K562 (cell line): ENCODE results near the gene KIF3B. TPM values are rescaled to one million over a fixed set of nuclear protein-coding genes. Genes with fewer than 3 reads are reported as not detected.

ENCODE experiments used
- CXXC5 ChIP-seq: fragments of 250-450 bp; sonication (Bioruptor Pico); IDR thresholded peaks from 2 replicates; pipeline ENCODE4 v1.8.0; 2022; ENCODE audit warnings: inconsistent platforms, mild to moderate bottlenecking, moderate library complexity
- DNMT1 ChIP-seq: fragments of 450-650 bp; IDR thresholded peaks from 2 replicates; pipeline ENCODE4 v1.6.1; 2016; ENCODE audit warnings: antibody characterized with exemption, mild to moderate bottlenecking
- EZH2 ChIP-seq: IDR thresholded peaks from 2 replicates; pipeline ENCODE4 v1.6.1; 2012; ENCODE audit warnings: low read depth, mild to moderate bottlenecking, inconsistent platforms, low read length, borderline replicate concordance
- HMBOX1 ChIP-seq: sonication (generic); IDR thresholded peaks from 2 replicates; pipeline ENCODE4 v1.6.1; 2016
- MAFG ChIP-seq: fragments of 450-650 bp; conservative IDR thresholded peaks from 2 replicates; pipeline ENCODE4 v1.6.1; 2016; ENCODE audit warnings: missing genetic modification characterization, missing compliant biosample characterization
- MCM3 ChIP-seq: fragments of 450-650 bp; IDR thresholded peaks from 2 replicates; pipeline ENCODE4 v1.6.1; 2016
- POLR2H ChIP-seq: IDR thresholded peaks from 2 replicates; pipeline ENCODE4 v1.6.1; 2016; ENCODE audit warnings: missing genetic modification characterization, low read depth, mild to moderate bottlenecking, control low read depth, missing compliant biosample characterization, moderate library complexity
- PPARD ChIP-seq: fragments of 250-450 bp; sonication (Bioruptor Pico); IDR thresholded peaks from 2 replicates; pipeline ENCODE4 v1.8.0; 2022; ENCODE audit warnings: inconsistent platforms, mild to moderate bottlenecking, moderate library complexity
- RNF2 ChIP-seq: sonication (generic); IDR thresholded peaks from 2 replicates; pipeline ENCODE4 v1.6.1; 2016
- SMAD4 ChIP-seq: fragments of 250-450 bp; sonication (Bioruptor Pico); conservative IDR thresholded peaks from 2 replicates; pipeline ENCODE4 v1.8.0; 2021; ENCODE audit warnings: inconsistent platforms, mild to moderate bottlenecking, moderate library complexity
- SRSF3 ChIP-seq: fragments of 200-400 bp; formaldehyde crosslinking; IDR thresholded peaks from 2 replicates; pipeline ENCODE4 v1.6.1; 2016; ENCODE audit warnings: mild to moderate bottlenecking, low read length, moderate library complexity; ENCODE audit not compliant: insufficient read depth
- SUPT5H ChIP-seq: fragments of 450-650 bp; IDR thresholded peaks from 2 replicates; pipeline ENCODE4 v1.6.1; 2016
- TSHZ1 ChIP-seq: fragments of 250-450 bp; sonication (Bioruptor Pico); IDR thresholded peaks from 2 replicates; pipeline ENCODE4 v1.4.0; 2020; ENCODE audit warnings: mild to moderate bottlenecking, moderate library complexity
- ZNF12 ChIP-seq: sonication (generic); formaldehyde crosslinking; IDR thresholded peaks from 2 replicates; pipeline ENCODE4 v1.4.0; 2020; ENCODE audit warnings: mild to moderate bottlenecking, missing genetic modification reagents
- polyA plus RNA-seq, 8 experiments: library from polyadenylated mRNA; depleted of rRNA in 4 of 8; stranded (reverse) in 5 of 8; unstranded in 3 of 8; fragments of >200 nt; fragmentation: Nextera tagmentation in 2 of 8; fragmentation: Illumina TruSeq in 1 of 8; extraction: Ambion mirVana in 2 of 8; extraction: Trizol in 1 of 8; gene quantifications; 2 replicates each; pipeline versions ENCODE4 v1.2.1 to v1.2.3, GENCODE V29; 2011 to 2014; ENCODE audit warnings: inconsistent platforms in 1 of 8, missing spikeins in 1 of 8
- total RNA-seq, 7 experiments: library from RNA; depleted of rRNA in 6 of 7; stranded (reverse); fragments of >200 nt in 6 of 7; fragmentation: Illumina TruSeq in 2 of 7; extraction: Trizol in 2 of 7; gene quantifications; 2 replicates each; pipeline versions ENCODE4 v1.2.1 to v1.2.3, GENCODE V29; 2011 to 2021; ENCODE audit warnings: low replicate concordance in 1 of 7
- TF ChIP-seq, protein P1 (sequence below): sonication (generic); formaldehyde crosslinking; IDR thresholded peaks from 2 replicates; pipeline ENCODE4 v1.8.0; 2023; ENCODE audit warnings: missing genetic modification reagents, mild to moderate bottlenecking, borderline replicate concordance
- TF ChIP-seq, protein P2 (sequence below): fragments of 250-450 bp; sonication (Bioruptor Pico); IDR thresholded peaks from 2 replicates; pipeline ENCODE4 v1.9.0; 2021; ENCODE audit warnings: mild to moderate bottlenecking, inconsistent platforms

The KIF3B gene
- total and polyA plus RNA-seq, 9 of the 15 experiments (the other 6 are each of a cell fraction or from before 2014, with no cell fraction given) = 2.9 to 12.3 (median 8.6) TPM

DNA sequence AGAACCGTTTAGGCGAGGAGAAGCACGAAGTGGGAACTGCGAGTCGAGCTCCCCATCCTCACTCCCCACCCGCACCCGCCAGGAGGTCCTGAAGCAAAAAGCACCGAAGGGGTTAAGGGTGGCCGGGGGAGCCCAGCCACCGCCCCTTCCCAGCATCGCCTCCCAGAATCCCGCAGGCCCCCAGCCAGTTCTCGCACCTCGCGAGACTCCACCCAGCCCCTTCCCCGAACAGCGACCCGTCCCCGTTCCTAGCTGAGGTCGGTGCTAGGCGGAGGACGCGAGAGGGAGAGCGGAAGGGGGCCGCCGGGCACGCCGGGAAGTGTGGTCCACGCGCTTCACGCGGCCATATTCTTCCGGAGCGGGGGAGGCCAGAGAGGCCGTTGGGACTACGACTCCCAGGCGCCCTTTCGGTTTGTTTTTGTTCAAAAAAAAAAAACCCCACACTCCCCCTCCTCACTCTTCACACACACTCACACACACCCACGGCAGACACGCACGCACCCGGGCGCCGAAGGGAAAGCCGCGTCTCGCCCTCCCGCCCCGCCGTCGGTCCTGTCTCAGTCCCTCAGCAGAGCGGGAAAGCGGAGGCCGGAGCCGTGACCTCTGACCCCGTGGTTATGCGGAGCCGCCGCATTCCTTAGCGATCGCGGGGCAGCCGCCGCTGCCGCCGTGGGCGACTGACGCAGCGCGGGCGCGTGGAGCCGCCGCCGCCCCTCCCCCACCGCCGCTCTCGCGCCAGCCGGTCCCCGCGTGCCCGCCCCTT is 80.6 kb downstream of the KIF3B start, which contains the start of gene ASXL1 (continued):
- TF ChIP-seq SRSF3 (no peak), MAFG (no peak), RNF2 (peak; percentile 64; the same call in 1 of the 2 replicates), CXXC5 (CRISPR knock-in tag) (peak; percentile 95), PPARD (CRISPR knock-in tag) (no peak), TSHZ1 (CRISPR knock-in tag) (no peak), SMAD4 (peak; percentile 88), MCM3 (no peak), HMBOX1 (peak; percentile 81; the same call in 1 of the 2 replicates), POLR2H (tag) (peak; percentile 66; the same call in 1 of the 2 replicates), EZH2 (no peak), SUPT5H (peak; percentile 79; the same call in 1 of the 2 replicates), ZNF12 (CRISPR knock-in tag) (no peak), DNMT1 (no peak)
- TF ChIP-seq, protein P1, sequence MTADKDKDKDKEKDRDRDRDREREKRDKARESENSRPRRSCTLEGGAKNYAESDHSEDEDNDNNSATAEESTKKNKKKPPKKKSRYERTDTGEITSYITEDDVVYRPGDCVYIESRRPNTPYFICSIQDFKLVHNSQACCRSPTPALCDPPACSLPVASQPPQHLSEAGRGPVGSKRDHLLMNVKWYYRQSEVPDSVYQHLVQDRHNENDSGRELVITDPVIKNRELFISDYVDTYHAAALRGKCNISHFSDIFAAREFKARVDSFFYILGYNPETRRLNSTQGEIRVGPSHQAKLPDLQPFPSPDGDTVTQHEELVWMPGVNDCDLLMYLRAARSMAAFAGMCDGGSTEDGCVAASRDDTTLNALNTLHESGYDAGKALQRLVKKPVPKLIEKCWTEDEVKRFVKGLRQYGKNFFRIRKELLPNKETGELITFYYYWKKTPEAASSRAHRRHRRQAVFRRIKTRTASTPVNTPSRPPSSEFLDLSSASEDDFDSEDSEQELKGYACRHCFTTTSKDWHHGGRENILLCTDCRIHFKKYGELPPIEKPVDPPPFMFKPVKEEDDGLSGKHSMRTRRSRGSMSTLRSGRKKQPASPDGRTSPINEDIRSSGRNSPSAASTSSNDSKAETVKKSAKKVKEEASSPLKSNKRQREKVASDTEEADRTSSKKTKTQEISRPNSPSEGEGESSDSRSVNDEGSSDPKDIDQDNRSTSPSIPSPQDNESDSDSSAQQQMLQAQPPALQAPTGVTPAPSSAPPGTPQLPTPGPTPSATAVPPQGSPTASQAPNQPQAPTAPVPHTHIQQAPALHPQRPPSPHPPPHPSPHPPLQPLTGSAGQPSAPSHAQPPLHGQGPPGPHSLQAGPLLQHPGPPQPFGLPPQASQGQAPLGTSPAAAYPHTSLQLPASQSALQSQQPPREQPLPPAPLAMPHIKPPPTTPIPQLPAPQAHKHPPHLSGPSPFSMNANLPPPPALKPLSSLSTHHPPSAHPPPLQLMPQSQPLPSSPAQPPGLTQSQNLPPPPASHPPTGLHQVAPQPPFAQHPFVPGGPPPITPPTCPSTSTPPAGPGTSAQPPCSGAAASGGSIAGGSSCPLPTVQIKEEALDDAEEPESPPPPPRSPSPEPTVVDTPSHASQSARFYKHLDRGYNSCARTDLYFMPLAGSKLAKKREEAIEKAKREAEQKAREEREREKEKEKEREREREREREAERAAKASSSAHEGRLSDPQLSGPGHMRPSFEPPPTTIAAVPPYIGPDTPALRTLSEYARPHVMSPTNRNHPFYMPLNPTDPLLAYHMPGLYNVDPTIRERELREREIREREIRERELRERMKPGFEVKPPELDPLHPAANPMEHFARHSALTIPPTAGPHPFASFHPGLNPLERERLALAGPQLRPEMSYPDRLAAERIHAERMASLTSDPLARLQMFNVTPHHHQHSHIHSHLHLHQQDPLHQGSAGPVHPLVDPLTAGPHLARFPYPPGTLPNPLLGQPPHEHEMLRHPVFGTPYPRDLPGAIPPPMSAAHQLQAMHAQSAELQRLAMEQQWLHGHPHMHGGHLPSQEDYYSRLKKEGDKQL (CRISPR knock-in tag) = no peak
- TF ChIP-seq, protein P2, sequence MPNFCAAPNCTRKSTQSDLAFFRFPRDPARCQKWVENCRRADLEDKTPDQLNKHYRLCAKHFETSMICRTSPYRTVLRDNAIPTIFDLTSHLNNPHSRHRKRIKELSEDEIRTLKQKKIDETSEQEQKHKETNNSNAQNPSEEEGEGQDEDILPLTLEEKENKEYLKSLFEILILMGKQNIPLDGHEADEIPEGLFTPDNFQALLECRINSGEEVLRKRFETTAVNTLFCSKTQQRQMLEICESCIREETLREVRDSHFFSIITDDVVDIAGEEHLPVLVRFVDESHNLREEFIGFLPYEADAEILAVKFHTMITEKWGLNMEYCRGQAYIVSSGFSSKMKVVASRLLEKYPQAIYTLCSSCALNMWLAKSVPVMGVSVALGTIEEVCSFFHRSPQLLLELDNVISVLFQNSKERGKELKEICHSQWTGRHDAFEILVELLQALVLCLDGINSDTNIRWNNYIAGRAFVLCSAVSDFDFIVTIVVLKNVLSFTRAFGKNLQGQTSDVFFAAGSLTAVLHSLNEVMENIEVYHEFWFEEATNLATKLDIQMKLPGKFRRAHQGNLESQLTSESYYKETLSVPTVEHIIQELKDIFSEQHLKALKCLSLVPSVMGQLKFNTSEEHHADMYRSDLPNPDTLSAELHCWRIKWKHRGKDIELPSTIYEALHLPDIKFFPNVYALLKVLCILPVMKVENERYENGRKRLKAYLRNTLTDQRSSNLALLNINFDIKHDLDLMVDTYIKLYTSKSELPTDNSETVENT (CRISPR knock-in tag) = 0 out of 2 replicates have a peak, but pooled peaks have one; percentile 29
